ENCODE results near the gene PHYKPL.

DNA sequence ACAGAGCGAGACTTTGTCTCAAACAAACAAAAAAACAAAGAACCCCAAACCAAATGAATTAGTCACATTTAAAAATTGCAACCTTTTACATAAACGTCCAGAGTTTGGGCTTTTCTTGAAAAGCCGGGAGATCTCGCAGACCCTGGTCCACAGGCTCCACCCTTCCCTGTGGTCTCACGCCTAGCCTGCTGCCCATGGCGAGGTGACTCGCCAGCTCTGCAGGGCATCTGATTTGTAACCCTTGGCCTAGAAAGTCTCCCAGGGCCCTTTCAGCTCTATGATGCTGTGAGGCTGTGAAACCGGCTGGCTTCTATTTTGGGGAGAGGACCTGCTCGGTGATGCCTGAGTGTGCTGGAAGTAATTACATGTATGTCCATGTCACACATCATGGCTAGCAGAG, 44.7 kb upstream of the PHYKPL start:
- TF ChIP-seq, protein P1, sequence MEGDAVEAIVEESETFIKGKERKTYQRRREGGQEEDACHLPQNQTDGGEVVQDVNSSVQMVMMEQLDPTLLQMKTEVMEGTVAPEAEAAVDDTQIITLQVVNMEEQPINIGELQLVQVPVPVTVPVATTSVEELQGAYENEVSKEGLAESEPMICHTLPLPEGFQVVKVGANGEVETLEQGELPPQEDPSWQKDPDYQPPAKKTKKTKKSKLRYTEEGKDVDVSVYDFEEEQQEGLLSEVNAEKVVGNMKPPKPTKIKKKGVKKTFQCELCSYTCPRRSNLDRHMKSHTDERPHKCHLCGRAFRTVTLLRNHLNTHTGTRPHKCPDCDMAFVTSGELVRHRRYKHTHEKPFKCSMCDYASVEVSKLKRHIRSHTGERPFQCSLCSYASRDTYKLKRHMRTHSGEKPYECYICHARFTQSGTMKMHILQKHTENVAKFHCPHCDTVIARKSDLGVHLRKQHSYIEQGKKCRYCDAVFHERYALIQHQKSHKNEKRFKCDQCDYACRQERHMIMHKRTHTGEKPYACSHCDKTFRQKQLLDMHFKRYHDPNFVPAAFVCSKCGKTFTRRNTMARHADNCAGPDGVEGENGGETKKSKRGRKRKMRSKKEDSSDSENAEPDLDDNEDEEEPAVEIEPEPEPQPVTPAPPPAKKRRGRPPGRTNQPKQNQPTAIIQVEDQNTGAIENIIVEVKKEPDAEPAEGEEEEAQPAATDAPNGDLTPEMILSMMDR (IDR thresholded peaks at IDR 0.05) = no peak
- no peak for TF ChIP-seq POLR2A (IDR thresholded peaks at IDR 0.05)

Measured in adrenal gland (tissue), 5 donors.